Naive thymus-derived CD4-positive, alpha-beta T cell (primary cell): ENCODE measurements around the gene MED12L. TPM values are rescaled to one million over a fixed set of nuclear protein-coding genes. Genes with fewer than 3 reads are reported as not detected.

Experiments
- ATAC-seq: fragments of 150-1000 bp; cut with Tn5 transposase; 2 replicates; pipeline ENCODE4 v1.10.0; 2021; ENCODE audit warnings: mild to moderate bottlenecking, moderate library complexity
- CTCF ChIA-PET: fragments of 350-600 bp; sonication (Branson Sonifier 250); formaldehyde crosslinking; loops from one replicate; lab custom pipeline; 2021; ENCODE audit warnings: antibody characterized with exemption; lab: Charles Lee
- POLR2A ChIA-PET: fragments of 350-600 bp; sonication (Branson Sonifier 250); formaldehyde crosslinking; loops from one replicate; lab custom pipeline; 2021; ENCODE audit warnings: antibody characterized with exemption, inconsistent platforms; lab: Charles Lee
- DNase-seq, 9 donors: peaks; one replicate each; pipeline versions ENCODE4 v3.0.0 to v3.0.0-alpha.2; 2020 to 2022; ENCODE audit warnings: mixed read lengths in 1 of 9
- H3K27ac ChIP-seq: one replicate; pipeline ENCODE4 v1.7.0; 2013; ENCODE audit warnings: mild to moderate bottlenecking, low read depth, low read length, moderate library complexity
- H3K27me3 ChIP-seq, 2 donors: one replicate each; pipeline ENCODE4 v1.7.0; 2013; ENCODE audit warnings: low read length in 2 of 2, mild to moderate bottlenecking in 2 of 2, moderate library complexity in 2 of 2; ENCODE audit not compliant: control insufficient read depth in 2 of 2, insufficient read depth in 2 of 2
- H3K36me3 ChIP-seq, 3 experiments: 1 replicate in 2 of 3; 2 replicates in 1 of 3; pipeline ENCODE4 v1.7.0; 2013; ENCODE audit warnings: low read length in 3 of 3, mild to moderate bottlenecking in 3 of 3, moderate library complexity in 1 of 3; ENCODE audit not compliant: insufficient read depth in 3 of 3, control insufficient read depth in 2 of 3
- H3K4me1 ChIP-seq, 2 donors: one replicate each; pipeline ENCODE4 v1.7.0; 2013; ENCODE audit warnings: low read length in 2 of 2, mild to moderate bottlenecking in 2 of 2, moderate library complexity in 1 of 2; ENCODE audit not compliant: control insufficient read depth in 2 of 2, insufficient read depth in 2 of 2
- H3K4me3 ChIP-seq: 2 replicates; pipeline ENCODE4 v1.7.0; 2013; ENCODE audit warnings: mild to moderate bottlenecking, low read length
- H3K9me3 ChIP-seq, 3 experiments: 1 replicate in 2 of 3; 2 replicates in 1 of 3; pipeline ENCODE4 v1.7.0; 2013; ENCODE audit warnings: low read length in 3 of 3; ENCODE audit not compliant: control insufficient read depth in 2 of 3
- H3K27ac Mint-ChIP-seq, 9 donors: one replicate each; pipeline ENCODE4 v1.8.0; 2020 to 2022; ENCODE audit warnings: mixed read lengths in 9 of 9, mild to moderate bottlenecking in 8 of 9, moderate library complexity in 5 of 9, inconsistent platforms in 2 of 9
- H3K27me3 Mint-ChIP-seq, 5 donors: one replicate each; pipeline ENCODE4 v1.8.0; 2021 to 2022; ENCODE audit warnings: mixed read lengths in 5 of 5, mild to moderate bottlenecking in 1 of 5
- H3K36me3 Mint-ChIP-seq, 5 donors: one replicate each; pipeline ENCODE4 v1.8.0; 2020 to 2022; ENCODE audit warnings: mixed read lengths in 5 of 5, mild to moderate bottlenecking in 3 of 5, inconsistent platforms in 1 of 5
- H3K4me1 Mint-ChIP-seq, 7 donors: one replicate each; pipeline ENCODE4 v1.8.0; 2020 to 2022; ENCODE audit warnings: mixed read lengths in 7 of 7, mild to moderate bottlenecking in 3 of 7, inconsistent platforms in 1 of 7
- H3K4me3 Mint-ChIP-seq, 10 donors: one replicate each; pipeline ENCODE4 v1.8.0; 2020 to 2022; ENCODE audit warnings: mild to moderate bottlenecking in 10 of 10, mixed read lengths in 10 of 10, moderate library complexity in 6 of 10, inconsistent platforms in 2 of 10
- H3K9me3 Mint-ChIP-seq, 11 donors: one replicate each; pipeline ENCODE4 v1.8.0; 2020 to 2022; ENCODE audit warnings: mixed read lengths in 11 of 11, mild to moderate bottlenecking in 4 of 11, inconsistent platforms in 1 of 11, moderate library complexity in 1 of 11
- intact Hi-C, 2 donors: fragments of 100-400 bp; cut with micrococcal nuclease; formaldehyde crosslinking; loops; one replicate each; pipeline ENCODE4 v1.15.1; 2023
- polyA plus RNA-seq, 2 donors: library from polyadenylated mRNA; unstranded; fragments of 300-500 nt; fragmentation: Illumina TruSeq; gene quantifications; one replicate each; pipeline ENCODE4 v1.2.3, GENCODE V29; 2021
- total RNA-seq, 6 experiments: library from RNA in 5 of 6; stranded (reverse) in 5 of 6; gene quantifications; 1 replicate in 5 of 6; 2 replicates in 1 of 6; pipeline ENCODE4 v1.2.3 and lab custom pipeline; 2021 to 2026

MED12L gene
- total and polyA plus RNA-seq, 7 experiments from 2014 or later, result 0.32 to 4.9 (median 0.68) TPM; not detected in 2

DNA sequence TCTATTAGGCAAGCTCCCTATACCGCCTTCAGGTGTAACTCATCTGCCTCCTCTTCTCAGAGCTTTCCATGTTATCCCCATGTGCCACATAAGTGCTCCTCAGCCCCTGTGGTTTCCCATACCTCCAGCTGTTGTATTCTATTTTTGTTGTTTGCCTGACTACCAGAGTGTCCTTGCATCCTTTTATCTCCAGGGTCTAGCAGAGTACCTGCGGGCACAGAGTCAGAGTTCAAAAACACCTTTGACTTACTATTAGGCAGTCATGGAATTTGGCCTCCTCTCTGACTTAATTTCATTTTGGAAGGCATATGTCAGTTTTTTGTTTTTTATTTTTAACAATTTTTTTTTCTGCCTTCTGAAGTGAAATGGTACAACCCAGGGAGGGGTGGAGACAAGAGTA lies 224.1 kb downstream of the MED12L start:
- H3K27ac Mint-ChIP-seq, result no peak overlapping the region
- Histone ChIP-seq H3K4me1 (peaks cover 0 to 11% of the 10 kb centered on the region in 2 donors), H3K27me3 (no peaks in the 10 kb centered on the region), H3K4me3 (no peak overlapping the region), H3K9me3 (no peaks in the 10 kb centered on the region), H3K27ac (no peak overlapping the region), H3K36me3 (no peaks in the 10 kb centered on the region)
- DNase-seq, result no peak
- peaks cover 0 to 14% (median 5%) of the 10 kb centered on the region in 7 donors for H3K4me1 Mint-ChIP-seq
- no peaks in the 10 kb centered on the region for H3K36me3 Mint-ChIP-seq
- POLR2A ChIA-PET, result no interaction called here
- intact Hi-C loops, result no loop called here
- H3K4me3 Mint-ChIP-seq, result no peak overlapping the region
- H3K9me3 Mint-ChIP-seq, result no peaks in the 10 kb centered on the region
- CTCF ChIA-PET, result no interaction called here
- ATAC-seq, result no peak
- H3K27me3 Mint-ChIP-seq, result peaks cover 0 to 4% (median 0%) of the 10 kb centered on the region in 5 donors

DNA sequence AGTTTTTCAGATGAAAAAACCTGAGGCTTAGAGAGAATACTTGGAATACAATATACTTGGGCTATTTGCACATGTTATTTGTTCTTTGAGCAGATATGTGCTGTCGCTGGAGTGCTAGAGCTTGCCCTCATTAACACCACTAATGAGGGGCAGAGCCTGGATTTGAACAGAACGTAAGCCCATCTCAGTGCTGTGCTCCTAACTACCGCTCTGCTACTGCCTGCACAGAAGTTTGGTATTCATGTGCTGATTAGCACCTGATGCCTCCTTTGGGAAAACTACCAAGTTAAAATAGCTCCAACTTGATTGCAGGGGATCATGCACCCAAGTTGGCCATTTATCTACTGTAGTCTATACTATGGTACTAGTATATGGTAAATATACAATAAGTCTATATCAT lies 227.5 kb downstream of the MED12L start:
- Mint-ChIP-seq H3K27me3 (peaks cover 0 to 6% (median 4%) of the 10 kb centered on the region in 5 donors), H3K9me3 (no peaks in the 10 kb centered on the region), H3K4me3 (no peak overlapping the region), H3K27ac (no peak overlapping the region), H3K36me3 (no peaks in the 10 kb centered on the region), H3K4me1 (peaks cover 0 to 9% (median 0%) of the 10 kb centered on the region in 7 donors)
- Histone ChIP-seq H3K27me3 (no peaks in the 10 kb centered on the region), H3K27ac (no peak overlapping the region), H3K4me1 (no peaks in the 10 kb centered on the region), H3K4me3 (no peak overlapping the region), H3K9me3 (no peaks in the 10 kb centered on the region), H3K36me3 (no peaks in the 10 kb centered on the region)
- ATAC-seq (no peak), DNase-seq (no peak)
- POLR2A ChIA-PET, result no interaction called here
- CTCF ChIA-PET, result interaction anchor here (0.9 kb wide), 1 partner anchor 9 kb away, joined by 3 read pairs; no protein-coding TSS in a partner anchor
- intact Hi-C loops, result no loop called here

- Histone ChIP-seq H3K27me3 (no peaks in the 10 kb centered on the region), H3K27ac (no peak overlapping the region), H3K36me3 (no peaks in the 10 kb centered on the region), H3K9me3 (no peaks in the 10 kb centered on the region), H3K4me3 (no peak overlapping the region), H3K4me1 (no peaks in the 10 kb centered on the region)
- no peaks in the 10 kb centered on the region for H3K36me3 Mint-ChIP-seq
- ChIA-PET POLR2A (no interaction called here), CTCF (interaction anchor here (0.6 kb wide), 1 partner anchor 158 kb away, joined by 3 read pairs; no protein-coding TSS in a partner anchor)
- H3K4me3 Mint-ChIP-seq, result no peak overlapping the region
- ATAC-seq (no peak), DNase-seq (no peak)
- peaks cover 0 to 9% (median 0%) of the 10 kb centered on the region in 7 donors for H3K4me1 Mint-ChIP-seq
- intact Hi-C loops, result no loop called here
- no peak overlapping the region for H3K27ac Mint-ChIP-seq
- no peaks in the 10 kb centered on the region for H3K9me3 Mint-ChIP-seq
- H3K27me3 Mint-ChIP-seq, result peaks cover 0 to 6% (median under 1%) of the 10 kb centered on the region in 5 donors
Observed at GRCh38 chr3:151314137-151314536, 228.7 kb downstream of the MED12L start.

DNA sequence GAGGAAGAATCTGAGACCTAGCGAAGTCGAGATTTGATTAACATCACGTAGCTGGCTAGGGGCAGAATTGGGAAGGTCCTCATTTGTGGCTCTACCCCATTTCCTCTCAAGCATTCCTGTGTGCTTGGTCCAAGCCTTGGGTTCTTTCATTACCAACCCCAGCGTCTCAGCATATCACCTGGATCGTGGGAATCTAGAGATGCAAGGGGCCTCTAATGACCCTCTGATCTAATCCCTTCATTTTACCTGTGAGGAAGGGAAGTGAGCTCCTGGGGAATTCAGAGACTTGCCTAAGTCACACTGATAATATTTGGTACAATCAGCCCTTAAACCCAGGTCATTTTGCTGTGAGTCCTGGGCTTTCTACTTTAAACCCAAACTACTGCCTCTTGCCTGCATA lies 229.1 kb downstream of the MED12L start:
- Mint-ChIP-seq H3K4me3 (no peak overlapping the region), H3K36me3 (no peaks in the 10 kb centered on the region), H3K9me3 (no peaks in the 10 kb centered on the region), H3K4me1 (peaks cover 0 to 9% (median 0%) of the 10 kb centered on the region in 7 donors), H3K27ac (no peak overlapping the region), H3K27me3 (peaks cover 0 to 6% (median 0%) of the 10 kb centered on the region in 5 donors)
- H3K4me1 ChIP-seq, result no peaks in the 10 kb centered on the region
- H3K9me3 ChIP-seq, result no peaks in the 10 kb centered on the region
- H3K27ac ChIP-seq, result no peak overlapping the region
- H3K27me3 ChIP-seq, result no peaks in the 10 kb centered on the region
- POLR2A ChIA-PET, result no interaction called here
- H3K4me3 ChIP-seq, result no peak overlapping the region
- ATAC-seq (no peak), DNase-seq (no peak)
- intact Hi-C loops, result no loop called here
- H3K36me3 ChIP-seq, result no peaks in the 10 kb centered on the region
- CTCF ChIA-PET, result no interaction called here

GRCh38 chr3:151315136-151315535 lies 229.7 kb downstream of the MED12L start:
- Mint-ChIP-seq H3K36me3 (no peaks in the 10 kb centered on the region), H3K27me3 (peaks cover 0 to 6% (median 0%) of the 10 kb centered on the region in 5 donors), H3K4me3 (no peak overlapping the region), H3K4me1 (peaks cover 0 to 9% (median 0%) of the 10 kb centered on the region in 7 donors), H3K27ac (no peak overlapping the region), H3K9me3 (no peaks in the 10 kb centered on the region)
- H3K36me3 ChIP-seq, result no peaks in the 10 kb centered on the region
- ChIA-PET POLR2A (no interaction called here), CTCF (no interaction called here)
- DNase-seq, result no peak
- intact Hi-C loops, result no loop called here
- H3K9me3 ChIP-seq, result no peaks in the 10 kb centered on the region
- no peaks in the 10 kb centered on the region for H3K4me1 ChIP-seq
- no peak overlapping the region for H3K27ac ChIP-seq
- H3K4me3 ChIP-seq, result no peak overlapping the region
- no peak for ATAC-seq
- no peaks in the 10 kb centered on the region for H3K27me3 ChIP-seq

DNA sequence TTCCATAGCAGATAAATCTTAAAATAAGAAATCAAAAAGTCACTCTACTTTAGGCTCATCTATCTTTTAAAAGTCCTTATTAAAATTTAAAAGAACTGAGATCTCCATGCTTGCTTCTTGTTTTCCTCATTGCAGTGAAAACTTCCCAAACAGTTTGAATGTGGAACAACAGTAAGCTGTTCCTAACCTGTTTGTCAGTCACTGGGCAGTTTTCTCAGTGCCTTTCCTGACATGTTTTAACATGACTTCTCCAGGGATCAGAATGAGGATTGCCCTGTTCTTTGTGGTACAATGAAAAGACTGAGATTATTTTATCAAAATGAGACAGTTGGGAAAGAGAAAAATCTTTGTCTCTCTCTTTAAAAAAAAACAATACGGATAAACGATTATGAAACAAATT lies 230.4 kb downstream of the MED12L start:
- intact Hi-C loops, result no loop called here
- Histone ChIP-seq H3K4me1 (no peaks in the 10 kb centered on the region), H3K4me3 (no peak overlapping the region), H3K9me3 (no peaks in the 10 kb centered on the region), H3K36me3 (no peaks in the 10 kb centered on the region), H3K27me3 (no peaks in the 10 kb centered on the region), H3K27ac (no peak overlapping the region)
- POLR2A ChIA-PET, result no interaction called here
- no peak overlapping the region for H3K4me3 Mint-ChIP-seq
- DNase-seq (no peak), ATAC-seq (no peak)
- H3K4me1 Mint-ChIP-seq, result peaks cover 0 to 9% (median 0%) of the 10 kb centered on the region in 7 donors
- no peaks in the 10 kb centered on the region for H3K9me3 Mint-ChIP-seq
- H3K36me3 Mint-ChIP-seq, result no peaks in the 10 kb centered on the region
- H3K27ac Mint-ChIP-seq, result no peak overlapping the region
- H3K27me3 Mint-ChIP-seq, result peaks cover 0 to 6% (median 0%) of the 10 kb centered on the region in 5 donors
- CTCF ChIA-PET, result no interaction called here

- Histone ChIP-seq H3K27me3 (no peaks in the 10 kb centered on the region), H3K9me3 (no peaks in the 10 kb centered on the region), H3K27ac (no peak within 1 kb of the TSS), H3K4me3 (no peak within 1 kb of the TSS), H3K36me3 (no peaks in the 10 kb centered on the region), H3K4me1 (no peaks in the 10 kb centered on the region)
- no peaks in the 10 kb centered on the region for H3K36me3 Mint-ChIP-seq
- H3K27ac Mint-ChIP-seq, result no peak within 1 kb of the TSS
- no peak for DNase-seq
- no peak for ATAC-seq
- POLR2A ChIA-PET, result no interaction called here
- H3K4me1 Mint-ChIP-seq, result peaks cover 0 to 9% (median 0%) of the 10 kb centered on the region in 7 donors
- CTCF ChIA-PET, result interaction anchor here (0.7 kb wide), 1 partner anchor 551 kb away, joined by 6 read pairs; no protein-coding TSS in a partner anchor
- H3K27me3 Mint-ChIP-seq, result peaks cover 0 to 6% (median 0%) of the 10 kb centered on the region in 5 donors
- intact Hi-C loops, result no loop called here
- no peak within 1 kb of the TSS for H3K4me3 Mint-ChIP-seq
- H3K9me3 Mint-ChIP-seq, result no peaks in the 10 kb centered on the region
Observed at GRCh38 chr3:151316267-151316991, 231.0 kb downstream of the MED12L start, which contains the start of gene GPR87. TSS of gene GPR87 (minus strand) at chr3:151316820. CDS start at chr3:151300100, 16,720 bp downstream.
